Mucosa of rectum (tissue), 2 donors: ENCODE results near the gene PTPN3.

Experiments
- H3K27ac ChIP-seq, 2 donors: one replicate each; pipeline ENCODE4 v1.7.0; 2013; ENCODE audit warnings: inconsistent platforms in 2 of 2, low read depth in 2 of 2, low read length in 2 of 2
- H3K27me3 ChIP-seq, 2 donors: one replicate each; pipeline ENCODE4 v1.7.0; 2013; ENCODE audit warnings: low read length in 2 of 2; ENCODE audit not compliant: control insufficient read depth in 2 of 2, insufficient read depth in 2 of 2
- H3K36me3 ChIP-seq, 2 donors: one replicate each; pipeline ENCODE4 v1.7.0; 2013; ENCODE audit warnings: low read length in 2 of 2; ENCODE audit not compliant: control insufficient read depth in 2 of 2, insufficient read depth in 2 of 2
- H3K4me1 ChIP-seq, 2 donors: one replicate each; pipeline ENCODE4 v1.7.0; 2013; ENCODE audit warnings: low read length in 2 of 2, mild to moderate bottlenecking in 1 of 2; ENCODE audit not compliant: control insufficient read depth in 2 of 2, insufficient read depth in 2 of 2
- H3K4me3 ChIP-seq, 2 donors: one replicate each; pipeline ENCODE4 v1.7.0; 2013; ENCODE audit warnings: low read length in 2 of 2
- H3K9ac ChIP-seq, 2 donors: one replicate each; pipeline ENCODE4 v1.7.0; 2013; ENCODE audit warnings: low read length in 2 of 2, low read depth in 1 of 2, mild to moderate bottlenecking in 1 of 2
- H3K9me3 ChIP-seq, 2 donors: one replicate each; pipeline ENCODE4 v1.7.0; 2013; ENCODE audit warnings: low read length in 2 of 2; ENCODE audit not compliant: control insufficient read depth in 2 of 2
- donor health status: healthy.
- donor health status: Normal muscosa, but diverticular disease.

The PTPN3 gene

GRCh38 chr9:109430231-109430630 is 67.9 kb downstream of the PTPN3 start:
- peaks cover 21 to 33% of the 10 kb centered on the region in 2 donors for H3K36me3 ChIP-seq
- H3K9me3 ChIP-seq = no peaks in the 10 kb centered on the region
- H3K9ac ChIP-seq = no peak overlapping the region
- no peaks in the 10 kb centered on the region for H3K27me3 ChIP-seq
- no peak overlapping the region for H3K4me3 ChIP-seq
- no peak overlapping the region for H3K27ac ChIP-seq
- no peaks in the 10 kb centered on the region for H3K4me1 ChIP-seq

- no peaks in the 10 kb centered on the region for H3K27me3 ChIP-seq
- no peaks in the 10 kb centered on the region for H3K4me1 ChIP-seq
- no peak overlapping the region for H3K27ac ChIP-seq
- no peaks in the 10 kb centered on the region for H3K9me3 ChIP-seq
- H3K4me3 ChIP-seq = no peak overlapping the region
- H3K9ac ChIP-seq = no peak overlapping the region
- peaks cover 21 to 35% of the 10 kb centered on the region in 2 donors for H3K36me3 ChIP-seq
These were observed 69.3 kb downstream of the PTPN3 start for GRCh38 chr9:109428854-109429253.

DNA sequence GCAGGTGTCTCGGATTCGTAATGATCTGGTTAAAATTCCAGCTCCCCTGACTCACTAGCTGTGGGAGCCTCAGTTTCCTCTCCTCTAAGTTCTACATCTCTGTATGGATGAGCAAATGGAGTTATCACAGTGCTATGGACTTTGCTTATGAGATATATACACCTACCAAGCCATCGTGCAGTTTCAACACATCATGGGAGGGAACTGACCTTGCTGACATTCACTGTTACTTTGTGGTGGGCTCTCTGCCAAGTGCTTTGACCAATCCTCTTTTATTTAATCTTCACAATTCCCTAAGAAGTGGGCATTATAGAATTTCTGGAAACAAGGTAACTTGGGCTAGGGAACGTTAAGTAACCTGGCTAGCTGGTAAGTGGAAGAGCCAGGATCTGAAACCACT is 70.2 kb downstream of the PTPN3 start:
- Histone ChIP-seq H3K9ac (no peak overlapping the region), H3K27ac (no peak overlapping the region), H3K27me3 (no peaks in the 10 kb centered on the region), H3K36me3 (peaks cover 21 to 35% of the 10 kb centered on the region in 2 donors), H3K4me1 (no peaks in the 10 kb centered on the region), H3K9me3 (no peaks in the 10 kb centered on the region), H3K4me3 (no peak overlapping the region)

GRCh38 chr9:109426626-109427402 is 71.3 kb downstream of the PTPN3 start:
- no peak overlapping the region for H3K4me3 ChIP-seq
- H3K9ac ChIP-seq = no peak overlapping the region
- no peaks in the 10 kb centered on the region for H3K4me1 ChIP-seq
- H3K9me3 ChIP-seq = no peaks in the 10 kb centered on the region
- no peak overlapping the region for H3K27ac ChIP-seq
- H3K36me3 ChIP-seq = peaks cover 18 to 29% of the 10 kb centered on the region in 2 donors
- no peaks in the 10 kb centered on the region for H3K27me3 ChIP-seq

DNA sequence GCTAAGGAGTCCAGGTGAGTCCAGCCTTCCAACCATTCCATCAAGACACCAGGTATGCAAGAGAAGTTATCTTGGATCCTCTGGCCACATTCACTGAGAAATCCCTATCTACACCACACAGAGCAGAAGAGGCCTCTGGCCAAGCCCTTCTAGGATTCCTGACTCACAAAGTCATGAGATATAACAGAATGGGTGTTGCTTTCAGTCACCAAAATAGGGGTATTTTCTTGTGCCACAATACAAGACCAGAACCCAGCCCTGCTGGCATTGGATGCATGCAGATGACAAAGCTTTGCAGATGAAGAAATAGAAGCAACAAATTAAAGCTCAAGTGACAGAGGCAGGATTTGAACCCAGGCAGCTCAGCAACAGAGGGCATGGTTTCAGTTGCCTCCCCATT is 73.5 kb downstream of the PTPN3 start:
- peaks cover 15 to 26% of the 10 kb centered on the region in 2 donors for H3K36me3 ChIP-seq
- no peaks in the 10 kb centered on the region for H3K27me3 ChIP-seq
- H3K4me1 ChIP-seq = no peaks in the 10 kb centered on the region
- no peak overlapping the region for H3K9ac ChIP-seq
- H3K9me3 ChIP-seq = no peaks in the 10 kb centered on the region
- H3K4me3 ChIP-seq = no peak overlapping the region
- H3K27ac ChIP-seq = no peak overlapping the region

- H3K4me3 ChIP-seq = no peak overlapping the region
- peaks cover 14 to 30% of the 10 kb centered on the region in 2 donors for H3K36me3 ChIP-seq
- H3K4me1 ChIP-seq = no peaks in the 10 kb centered on the region
- H3K27me3 ChIP-seq = no peaks in the 10 kb centered on the region
- no peaks in the 10 kb centered on the region for H3K9me3 ChIP-seq
- no peak overlapping the region for H3K27ac ChIP-seq
- no peak overlapping the region for H3K9ac ChIP-seq
These were observed 74.2 kb downstream of the PTPN3 start for GRCh38 chr9:109423877-109424276.

DNA sequence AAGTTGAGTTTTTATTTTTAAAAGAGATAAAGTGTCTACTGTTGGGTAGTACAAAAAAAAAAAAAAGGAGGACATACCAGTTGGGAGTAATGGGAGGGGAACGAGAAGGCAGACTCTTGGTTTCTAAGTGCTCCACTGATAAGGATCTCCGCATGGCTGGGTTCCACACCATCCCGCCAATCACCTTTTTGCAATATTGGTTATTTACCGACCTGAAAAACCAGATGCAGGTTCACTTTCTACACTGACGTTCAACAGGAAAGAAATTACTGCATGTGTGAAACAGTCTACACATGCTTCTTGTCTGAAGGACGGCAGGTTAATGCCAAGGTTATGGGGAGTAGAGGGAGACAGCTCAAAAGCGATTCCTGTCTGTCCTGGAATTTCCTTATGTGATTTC is 75.5 kb downstream of the PTPN3 start:
- Histone ChIP-seq H3K27ac (no peak overlapping the region), H3K9me3 (no peaks in the 10 kb centered on the region), H3K9ac (no peak overlapping the region), H3K4me1 (no peaks in the 10 kb centered on the region), H3K4me3 (no peak overlapping the region), H3K27me3 (no peaks in the 10 kb centered on the region), H3K36me3 (peaks cover 17 to 32% of the 10 kb centered on the region in 2 donors)

- H3K4me1 ChIP-seq = no peaks in the 10 kb centered on the region
- no peaks in the 10 kb centered on the region for H3K9me3 ChIP-seq
- peaks cover 9 to 22% of the 10 kb centered on the region in 2 donors for H3K36me3 ChIP-seq
- no peak overlapping the region for H3K4me3 ChIP-seq
- no peak overlapping the region for H3K9ac ChIP-seq
- H3K27me3 ChIP-seq = no peaks in the 10 kb centered on the region
- no peak overlapping the region for H3K27ac ChIP-seq
These were observed 76.8 kb downstream of the PTPN3 start for GRCh38 chr9:109421026-109421970.

GRCh38 chr9:109419531-109419930 is 78.6 kb downstream of the PTPN3 start:
- Histone ChIP-seq H3K36me3 (peaks cover 18 to 24% of the 10 kb centered on the region in 2 donors), H3K4me3 (no peak overlapping the region), H3K9ac (no peak overlapping the region), H3K27me3 (no peaks in the 10 kb centered on the region), H3K4me1 (no peaks in the 10 kb centered on the region), H3K27ac (no peak overlapping the region), H3K9me3 (no peaks in the 10 kb centered on the region)

GRCh38 chr9:109418827-109419226 is 79.3 kb downstream of the PTPN3 start:
- no peaks in the 10 kb centered on the region for H3K4me1 ChIP-seq
- no peak overlapping the region for H3K27ac ChIP-seq
- no peak overlapping the region for H3K9ac ChIP-seq
- H3K4me3 ChIP-seq = no peak overlapping the region
- H3K27me3 ChIP-seq = no peaks in the 10 kb centered on the region
- H3K9me3 ChIP-seq = no peaks in the 10 kb centered on the region
- peaks cover 18 to 24% of the 10 kb centered on the region in 2 donors for H3K36me3 ChIP-seq
